Neural cell (in vitro differentiated cells): ENCODE results near the gene INPP4B. TPM values are rescaled to one million over a fixed set of nuclear protein-coding genes. Genes with fewer than 3 reads are reported as not detected.

ENCODE experiments used
- H2AFZ ChIP-seq: fragments of 200-600, 300-800 bp; sonication (generic), shearing (Covaris generic); 2 replicates; pipeline ENCODE4 v1.6.0; 2014; ENCODE audit warnings: low read depth, mild to moderate bottlenecking, antibody characterized with exemption, low read length, moderate library complexity
- H3F3A ChIP-seq: fragments of 200-600 bp; shearing (Covaris generic); 2 replicates; pipeline ENCODE4 v1.6.1; 2016; ENCODE audit warnings: mild to moderate bottlenecking, moderate library complexity, mixed read lengths, antibody characterized with exemption, low read length; ENCODE audit not compliant: insufficient read depth, poor library complexity, severe bottlenecking
- H3K27ac ChIP-seq: fragments of 200-600, 300-800 bp; sonication (generic), shearing (Covaris generic); 2 replicates; pipeline ENCODE4 v1.5.1; 2014; ENCODE audit warnings: mild to moderate bottlenecking, low read length, moderate library complexity
- H3K27me3 ChIP-seq: fragments of 300-800, 200-600 bp; sonication (generic), shearing (Covaris generic); 2 replicates; pipeline ENCODE4 v1.6.0; 2014; ENCODE audit warnings: mild to moderate bottlenecking, low read depth, low read length, moderate library complexity; ENCODE audit not compliant: insufficient read depth
- H3K36me3 ChIP-seq: fragments of 300-800, 200-600 bp; sonication (generic), shearing (Covaris generic); 2 replicates; pipeline ENCODE4 v1.5.1; 2014; ENCODE audit warnings: mild to moderate bottlenecking, antibody characterized with exemption, low read length, moderate library complexity; ENCODE audit not compliant: insufficient read depth
- H3K4me2 ChIP-seq: fragments of 300-800, 200-600 bp; sonication (generic), shearing (Covaris generic); 2 replicates; pipeline ENCODE4 v1.6.0; 2014; ENCODE audit warnings: mild to moderate bottlenecking, low read length
- H3K4me3 ChIP-seq: fragments of 300-800, 200-600 bp; sonication (generic), shearing (Covaris generic); 2 replicates; pipeline ENCODE4 v1.5.1; 2014; ENCODE audit warnings: mild to moderate bottlenecking, low read length, moderate library complexity
- H3K79me2 ChIP-seq: fragments of 200-600 bp; shearing (Covaris generic); replicated peaks from 2 replicates; pipeline ENCODE4 v1.6.0; 2014; ENCODE audit warnings: mild to moderate bottlenecking, low read length, moderate library complexity; ENCODE audit not compliant: insufficient read depth
- H3K9ac ChIP-seq: fragments of 300-800, 200-600 bp; sonication (generic), shearing (Covaris generic); 2 replicates; pipeline ENCODE4 v1.6.1; 2016; ENCODE audit warnings: mild to moderate bottlenecking, low read length, mixed read lengths
- H3K9me2 ChIP-seq: fragments of 200-600 bp; shearing (Covaris generic); 2 replicates; pipeline ENCODE4 v1.6.1; 2016; ENCODE audit warnings: mild to moderate bottlenecking, low read length, mixed read lengths; ENCODE audit not compliant: insufficient read depth
- H3K9me3 ChIP-seq: fragments of 200-600, 300-800 bp; sonication (generic), shearing (Covaris generic); 2 replicates; pipeline ENCODE4 v1.6.1; 2016; ENCODE audit warnings: mild to moderate bottlenecking, mixed run types, low read length, moderate library complexity, mixed read lengths
- H4K20me1 ChIP-seq: fragments of 200-600 bp; shearing (Covaris generic); 2 replicates; pipeline ENCODE4 v1.6.1; 2016; ENCODE audit warnings: mild to moderate bottlenecking, mixed run types; ENCODE audit not compliant: insufficient read depth
- EP300 ChIP-seq: fragments of 450-650 bp; conservative IDR thresholded peaks from 2 replicates; pipeline ENCODE4 v1.6.1; 2014; ENCODE audit warnings: antibody characterized with exemption, mild to moderate bottlenecking, moderate library complexity; ENCODE audit not compliant: poor library complexity, severe bottlenecking
- EZH2 ChIP-seq: fragments of 200-600, 300-800 bp; shearing (Covaris generic), sonication (generic); IDR thresholded peaks from 2 replicates; pipeline ENCODE4 v1.6.1; 2014; ENCODE audit warnings: antibody characterized with exemption, low read length, borderline replicate concordance, mild to moderate bottlenecking; ENCODE audit not compliant: insufficient read depth, poor library complexity, severe bottlenecking
- MXI1 ChIP-seq: fragments of 450-650 bp; conservative IDR thresholded peaks from 2 replicates; pipeline ENCODE4 v1.6.1; 2014; ENCODE audit warnings: antibody characterized with exemption, mild to moderate bottlenecking; ENCODE audit not compliant: poor library complexity, severe bottlenecking
- POLR2AphosphoS5 ChIP-seq: IDR thresholded peaks from 2 replicates; pipeline ENCODE4 v1.6.1; 2012
- RAD21 ChIP-seq: fragments of 450-650 bp; conservative IDR thresholded peaks from 2 replicates; pipeline ENCODE4 v1.6.1; 2014; ENCODE audit warnings: antibody characterized with exemption, mild to moderate bottlenecking, moderate library complexity
- SMC3 ChIP-seq: fragments of 450-650 bp; conservative IDR thresholded peaks from 2 replicates; pipeline ENCODE4 v1.6.1; 2014; ENCODE audit warnings: antibody characterized with exemption, mild to moderate bottlenecking, moderate library complexity; ENCODE audit not compliant: poor library complexity
- TAF1 ChIP-seq: IDR thresholded peaks from 2 replicates; pipeline ENCODE4 v1.6.1; 2012; ENCODE audit warnings: low read depth
- polyA plus RNA-seq: library from polyadenylated mRNA; depleted of rRNA; stranded (reverse); fragments of >200 nt; gene quantifications from 2 replicates; pipeline ENCODE4 v1.2.3, GENCODE V29; 2014
- TF ChIP-seq, protein P1 (sequence below): fragments of 450-650 bp; IDR thresholded peaks from 2 replicates; pipeline ENCODE4 v1.5.1; 2014; ENCODE audit warnings: antibody characterized with exemption, mild to moderate bottlenecking, moderate library complexity; ENCODE audit not compliant: poor library complexity, severe bottlenecking
- TF ChIP-seq, protein P2 (sequence below): IDR thresholded peaks from 2 replicates; pipeline ENCODE4 v1.6.1; 2012; ENCODE audit warnings: borderline replicate concordance

INPP4B gene
- polyA plus RNA-seq, 1 donor from 2014 or later, result 0.30 TPM

DNA sequence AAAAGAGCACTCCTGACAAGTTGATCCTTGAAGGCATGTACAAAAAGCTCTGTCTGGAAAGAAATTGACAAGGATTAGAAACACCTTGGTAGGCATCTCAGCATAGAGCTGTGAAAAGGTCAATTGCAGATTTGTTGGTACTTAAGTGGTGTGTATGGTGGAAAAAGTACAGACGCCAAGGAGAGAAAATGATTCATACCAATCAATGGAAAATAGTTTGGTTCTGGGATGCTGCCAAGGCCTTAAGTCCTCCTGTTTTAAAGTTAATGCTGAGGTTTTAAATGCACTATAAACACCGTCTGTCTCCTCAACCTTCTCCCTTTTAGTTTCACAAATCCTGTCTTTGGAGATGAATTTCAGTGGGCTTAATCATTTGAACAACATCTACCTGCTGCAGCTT is 685.6 kb downstream of the INPP4B start:
- Histone ChIP-seq H3K79me2 (no peaks in the 10 kb centered on the region), H2AFZ (no peak overlapping the region), H3K9me3 (no peaks in the 10 kb centered on the region), H3K27me3 (no peaks in the 10 kb centered on the region), H3F3A (no peaks in the 10 kb centered on the region), H3K27ac (no peak overlapping the region), H3K9ac (no peak overlapping the region), H3K9me2 (no peaks in the 10 kb centered on the region), H4K20me1 (no peaks in the 10 kb centered on the region), H3K36me3 (no peaks in the 10 kb centered on the region), H3K4me3 (no peak overlapping the region), H3K4me2 (no peak overlapping the region)
- TF ChIP-seq EP300 (no peak), EZH2 (no peak), TAF1 (no peak), MXI1 (no peak), SMC3 (no peak), RAD21 (no peak), POLR2AphosphoS5 (no peak)
- TF ChIP-seq, protein P1, sequence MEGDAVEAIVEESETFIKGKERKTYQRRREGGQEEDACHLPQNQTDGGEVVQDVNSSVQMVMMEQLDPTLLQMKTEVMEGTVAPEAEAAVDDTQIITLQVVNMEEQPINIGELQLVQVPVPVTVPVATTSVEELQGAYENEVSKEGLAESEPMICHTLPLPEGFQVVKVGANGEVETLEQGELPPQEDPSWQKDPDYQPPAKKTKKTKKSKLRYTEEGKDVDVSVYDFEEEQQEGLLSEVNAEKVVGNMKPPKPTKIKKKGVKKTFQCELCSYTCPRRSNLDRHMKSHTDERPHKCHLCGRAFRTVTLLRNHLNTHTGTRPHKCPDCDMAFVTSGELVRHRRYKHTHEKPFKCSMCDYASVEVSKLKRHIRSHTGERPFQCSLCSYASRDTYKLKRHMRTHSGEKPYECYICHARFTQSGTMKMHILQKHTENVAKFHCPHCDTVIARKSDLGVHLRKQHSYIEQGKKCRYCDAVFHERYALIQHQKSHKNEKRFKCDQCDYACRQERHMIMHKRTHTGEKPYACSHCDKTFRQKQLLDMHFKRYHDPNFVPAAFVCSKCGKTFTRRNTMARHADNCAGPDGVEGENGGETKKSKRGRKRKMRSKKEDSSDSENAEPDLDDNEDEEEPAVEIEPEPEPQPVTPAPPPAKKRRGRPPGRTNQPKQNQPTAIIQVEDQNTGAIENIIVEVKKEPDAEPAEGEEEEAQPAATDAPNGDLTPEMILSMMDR, result no peak
- TF ChIP-seq, protein P2, sequence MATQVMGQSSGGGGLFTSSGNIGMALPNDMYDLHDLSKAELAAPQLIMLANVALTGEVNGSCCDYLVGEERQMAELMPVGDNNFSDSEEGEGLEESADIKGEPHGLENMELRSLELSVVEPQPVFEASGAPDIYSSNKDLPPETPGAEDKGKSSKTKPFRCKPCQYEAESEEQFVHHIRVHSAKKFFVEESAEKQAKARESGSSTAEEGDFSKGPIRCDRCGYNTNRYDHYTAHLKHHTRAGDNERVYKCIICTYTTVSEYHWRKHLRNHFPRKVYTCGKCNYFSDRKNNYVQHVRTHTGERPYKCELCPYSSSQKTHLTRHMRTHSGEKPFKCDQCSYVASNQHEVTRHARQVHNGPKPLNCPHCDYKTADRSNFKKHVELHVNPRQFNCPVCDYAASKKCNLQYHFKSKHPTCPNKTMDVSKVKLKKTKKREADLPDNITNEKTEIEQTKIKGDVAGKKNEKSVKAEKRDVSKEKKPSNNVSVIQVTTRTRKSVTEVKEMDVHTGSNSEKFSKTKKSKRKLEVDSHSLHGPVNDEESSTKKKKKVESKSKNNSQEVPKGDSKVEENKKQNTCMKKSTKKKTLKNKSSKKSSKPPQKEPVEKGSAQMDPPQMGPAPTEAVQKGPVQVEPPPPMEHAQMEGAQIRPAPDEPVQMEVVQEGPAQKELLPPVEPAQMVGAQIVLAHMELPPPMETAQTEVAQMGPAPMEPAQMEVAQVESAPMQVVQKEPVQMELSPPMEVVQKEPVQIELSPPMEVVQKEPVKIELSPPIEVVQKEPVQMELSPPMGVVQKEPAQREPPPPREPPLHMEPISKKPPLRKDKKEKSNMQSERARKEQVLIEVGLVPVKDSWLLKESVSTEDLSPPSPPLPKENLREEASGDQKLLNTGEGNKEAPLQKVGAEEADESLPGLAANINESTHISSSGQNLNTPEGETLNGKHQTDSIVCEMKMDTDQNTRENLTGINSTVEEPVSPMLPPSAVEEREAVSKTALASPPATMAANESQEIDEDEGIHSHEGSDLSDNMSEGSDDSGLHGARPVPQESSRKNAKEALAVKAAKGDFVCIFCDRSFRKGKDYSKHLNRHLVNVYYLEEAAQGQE, result no peak

DNA sequence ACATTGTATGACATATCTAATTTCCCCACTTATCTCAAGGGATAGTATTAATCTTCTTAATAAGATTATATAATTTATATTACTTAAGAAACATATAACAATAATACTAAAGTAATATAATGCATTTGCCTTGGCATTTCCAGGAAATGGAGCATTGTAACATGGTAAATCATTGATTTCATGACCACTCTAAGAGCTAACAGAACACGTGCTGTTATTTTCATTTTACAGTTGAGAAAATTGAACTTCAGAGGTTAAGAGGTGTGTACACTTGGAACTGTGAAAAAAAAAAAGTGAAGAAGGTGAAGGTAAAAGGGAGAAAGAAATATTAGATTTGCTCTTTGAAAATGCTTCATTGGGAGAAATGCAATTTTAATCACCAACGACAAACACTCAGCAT is 687.1 kb downstream of the INPP4B start:
- Histone ChIP-seq H3K9me2 (no peaks in the 10 kb centered on the region), H3K4me2 (no peak overlapping the region), H3K27ac (no peak overlapping the region), H3K4me3 (no peak overlapping the region), H3K79me2 (no peaks in the 10 kb centered on the region), H3K9ac (no peak overlapping the region), H3K36me3 (no peaks in the 10 kb centered on the region), H3K27me3 (no peaks in the 10 kb centered on the region), H4K20me1 (no peaks in the 10 kb centered on the region), H2AFZ (no peak overlapping the region), H3F3A (no peaks in the 10 kb centered on the region), H3K9me3 (no peaks in the 10 kb centered on the region)
- TF ChIP-seq MXI1 (no peak), RAD21 (no peak), EZH2 (no peak), EP300 (no peak), TAF1 (no peak), POLR2AphosphoS5 (no peak), SMC3 (no peak)
- TF ChIP-seq, protein P2, result no peak
- TF ChIP-seq, protein P1, result no peak
